Measurements from ENCODE around the gene PAX8.

The PAX8 gene

GRCh38 chr2:113227290-113227689 is 51.4 kb downstream of the PAX8 start:
- Histone ChIP-seq H3K27me3 (ENCODE audit: insufficient read depth, insufficient read length) (no peaks in the 10 kb centered on the region), H3K9ac (ENCODE audit: insufficient read length, low read depth) (no peak overlapping the region)

GRCh38 chr2:113226462-113226861 is 52.3 kb downstream of the PAX8 start:
- H3K4me3 ChIP-seq (ENCODE audit: insufficient read length, low read depth), result no peak overlapping the region
- H3K27me3 ChIP-seq (ENCODE audit: insufficient read depth, insufficient read length), result no peaks in the 10 kb centered on the region
- no peak for DNase-seq (ENCODE audit: low read depth, low spot score)
- no peaks in the 10 kb centered on the region for H3K4me1 ChIP-seq (ENCODE audit: insufficient read depth, insufficient read length)
- H3K36me3 ChIP-seq (ENCODE audit: insufficient read depth, insufficient read length, low read length), result no peaks in the 10 kb centered on the region
- no peak overlapping the region for H3K9ac ChIP-seq (ENCODE audit: insufficient read length, low read depth)
- TF ChIP-seq ZNF274 (IDR thresholded peaks at IDR 0.05; ENCODE audit: low read depth, low read length) (no peak), YY1 (IDR thresholded peaks at IDR 0.05; ENCODE audit: insufficient read depth, insufficient read length) (no peak), SUZ12 (IDR thresholded peaks at IDR 0.05; ENCODE audit: extremely low read depth, insufficient read depth, insufficient read length) (no peak)
- no peaks in the 10 kb centered on the region for H3K9me3 ChIP-seq (ENCODE audit: insufficient read depth, low read length)

More at GRCh38 chr2:113227290-113227689, 51.4 kb downstream of the PAX8 start:
- Histone ChIP-seq H3K36me3 (ENCODE audit: insufficient read depth, insufficient read length, low read length) (no peaks in the 10 kb centered on the region), H3K4me1 (ENCODE audit: insufficient read depth, insufficient read length) (no peaks in the 10 kb centered on the region), H3K4me3 (ENCODE audit: insufficient read length, low read depth) (no peak overlapping the region), H3K9me3 (ENCODE audit: insufficient read depth, low read length) (no peaks in the 10 kb centered on the region)
- DNase-seq (ENCODE audit: low read depth, low spot score), result no peak
- TF ChIP-seq YY1 (IDR thresholded peaks at IDR 0.05; ENCODE audit: insufficient read depth, insufficient read length) (no peak), ZNF274 (IDR thresholded peaks at IDR 0.05; ENCODE audit: low read depth, low read length) (no peak), SUZ12 (IDR thresholded peaks at IDR 0.05; ENCODE audit: extremely low read depth, insufficient read depth, insufficient read length) (no peak)

GRCh38 chr2:113225263-113226259 is 53.2 kb downstream of the PAX8 start:
- TF ChIP-seq YY1 (IDR thresholded peaks at IDR 0.05; ENCODE audit: insufficient read depth, insufficient read length), result no peak
- TF ChIP-seq ZNF274 (IDR thresholded peaks at IDR 0.05; ENCODE audit: low read depth, low read length), result no peak
- no peak for TF ChIP-seq SUZ12 (IDR thresholded peaks at IDR 0.05; ENCODE audit: extremely low read depth, insufficient read depth, insufficient read length)
- peak; percentile 64 for DNase-seq (ENCODE audit: low read depth, low spot score)
- H3K9ac ChIP-seq (ENCODE audit: insufficient read length, low read depth), result no peak overlapping the region
- H3K27me3 ChIP-seq (ENCODE audit: insufficient read depth, insufficient read length), result no peaks in the 10 kb centered on the region
- H3K9me3 ChIP-seq (ENCODE audit: insufficient read depth, low read length), result no peaks in the 10 kb centered on the region
- H3K4me3 ChIP-seq (ENCODE audit: insufficient read length, low read depth), result no peak overlapping the region
- H3K4me1 ChIP-seq (ENCODE audit: insufficient read depth, insufficient read length), result no peaks in the 10 kb centered on the region
- no peaks in the 10 kb centered on the region for H3K36me3 ChIP-seq (ENCODE audit: insufficient read depth, insufficient read length, low read length)

GRCh38 chr2:113224647-113225236 is 54.0 kb downstream of the PAX8 start:
- no peak for TF ChIP-seq ZNF274 (IDR thresholded peaks at IDR 0.05; ENCODE audit: low read depth, low read length)
- Histone ChIP-seq H3K4me1 (ENCODE audit: insufficient read depth, insufficient read length) (no peaks in the 10 kb centered on the region), H3K36me3 (ENCODE audit: insufficient read depth, insufficient read length, low read length) (no peaks in the 10 kb centered on the region), H3K27me3 (ENCODE audit: insufficient read depth, insufficient read length) (no peaks in the 10 kb centered on the region), H3K4me3 (ENCODE audit: insufficient read length, low read depth) (no peak overlapping the region), H3K9ac (ENCODE audit: insufficient read length, low read depth) (no peak overlapping the region), H3K9me3 (ENCODE audit: insufficient read depth, low read length) (no peaks in the 10 kb centered on the region)
- no peak for DNase-seq (ENCODE audit: low read depth, low spot score)

- H3K9ac ChIP-seq (ENCODE audit: insufficient read length, low read depth), result no peak overlapping the region
- no peaks in the 10 kb centered on the region for H3K4me1 ChIP-seq (ENCODE audit: insufficient read depth, insufficient read length)
- H3K27me3 ChIP-seq (ENCODE audit: insufficient read depth, insufficient read length), result no peaks in the 10 kb centered on the region
- H3K36me3 ChIP-seq (ENCODE audit: insufficient read depth, insufficient read length, low read length), result no peaks in the 10 kb centered on the region
- no peaks in the 10 kb centered on the region for H3K9me3 ChIP-seq (ENCODE audit: insufficient read depth, low read length)
- no peak overlapping the region for H3K4me3 ChIP-seq (ENCODE audit: insufficient read length, low read depth)
- no peak for DNase-seq (ENCODE audit: low read depth, low spot score)
- TF ChIP-seq ZNF274 (IDR thresholded peaks at IDR 0.05; ENCODE audit: low read depth, low read length) (no peak), YY1 (IDR thresholded peaks at IDR 0.05; ENCODE audit: insufficient read depth, insufficient read length) (no peak), SUZ12 (IDR thresholded peaks at IDR 0.05; ENCODE audit: extremely low read depth, insufficient read depth, insufficient read length) (no peak)
These were observed 54.9 kb downstream of the PAX8 start for GRCh38 chr2:113223813-113224212.

- Histone ChIP-seq H3K9me3 (ENCODE audit: insufficient read depth, low read length) (no peaks in the 10 kb centered on the region), H3K27me3 (ENCODE audit: insufficient read depth, insufficient read length) (no peaks in the 10 kb centered on the region), H3K9ac (ENCODE audit: insufficient read length, low read depth) (no peak overlapping the region), H3K4me1 (ENCODE audit: insufficient read depth, insufficient read length) (peaks cover 8% of the 10 kb centered on the region), H3K4me3 (ENCODE audit: insufficient read length, low read depth) (no peak overlapping the region), H3K36me3 (ENCODE audit: insufficient read depth, insufficient read length, low read length) (no peaks in the 10 kb centered on the region)
- no peak for DNase-seq (ENCODE audit: low read depth, low spot score)
- TF ChIP-seq ZNF274 (IDR thresholded peaks at IDR 0.05; ENCODE audit: low read depth, low read length), result no peak
- no peak for TF ChIP-seq YY1 (IDR thresholded peaks at IDR 0.05; ENCODE audit: insufficient read depth, insufficient read length)
- no peak for TF ChIP-seq SUZ12 (IDR thresholded peaks at IDR 0.05; ENCODE audit: extremely low read depth, insufficient read depth, insufficient read length)
These were observed 56.9 kb downstream of the PAX8 start for GRCh38 chr2:113221846-113222245.

- no peaks in the 10 kb centered on the region for H3K36me3 ChIP-seq (ENCODE audit: insufficient read depth, insufficient read length, low read length)
- DNase-seq (ENCODE audit: low read depth, low spot score), result no peak
- no peak for TF ChIP-seq YY1 (IDR thresholded peaks at IDR 0.05; ENCODE audit: insufficient read depth, insufficient read length)
- no peaks in the 10 kb centered on the region for H3K9me3 ChIP-seq (ENCODE audit: insufficient read depth, low read length)
- H3K4me1 ChIP-seq (ENCODE audit: insufficient read depth, insufficient read length), result peaks cover 8% of the 10 kb centered on the region
- no peaks in the 10 kb centered on the region for H3K27me3 ChIP-seq (ENCODE audit: insufficient read depth, insufficient read length)
- H3K9ac ChIP-seq (ENCODE audit: insufficient read length, low read depth), result no peak overlapping the region
- no peak overlapping the region for H3K4me3 ChIP-seq (ENCODE audit: insufficient read length, low read depth)
These were observed 57.6 kb downstream of the PAX8 start for GRCh38 chr2:113220970-113221708.
